ENCODE results near the gene ZBTB2.

GRCh38 chr6:151440498-151440897 is 49.1 kb upstream of the ZBTB2 start:
- no peak for TF ChIP-seq POLR2A (IDR thresholded peaks at IDR 0.05)
- TF ChIP-seq CTCF (IDR thresholded peaks at IDR 0.05): no peak
- TF ChIP-seq EP300 (IDR thresholded peaks at IDR 0.05): no peak
- no peak for TF ChIP-seq POLR2AphosphoS5 (IDR thresholded peaks at IDR 0.05)
